GM12878 (cell line): ENCODE data around the gene PDRG1. TPM values are rescaled to one million over a fixed set of nuclear protein-coding genes. Genes with fewer than 3 reads are reported as not detected.

ENCODE experiments used
- ATAC-seq: fragments of 200-7000 bp; cut with Tn5 transposase; 3 replicates; pipeline ENCODE4 v1.9.1; 2020; ENCODE audit warnings: mild to moderate bottlenecking, moderate library complexity
- BruUV-seq: library from RNA; stranded (reverse); fragments of 400-500 nt; replicated peaks from 2 replicates; lab custom pipeline; 2021; lab: Mats Ljungman, UMichigan
- CTCF ChIA-PET: fragments of 300-600 bp; sonication (Branson Sonifier 250); formaldehyde crosslinking; extraction: SDS; loops from one replicate; lab custom pipeline; 2021; ENCODE audit warnings: inconsistent platforms; lab: Yijun Ruan, JAX
- POLR2A ChIA-PET: fragments of 350-600 bp; formaldehyde crosslinking; extraction: SDS; loops from one replicate; lab custom pipeline; 2021; ENCODE audit warnings: inconsistent platforms; lab: Charles Lee
- RAD21 ChIA-PET: fragments of 300-600 bp; sonication (Branson Sonifier 250); formaldehyde crosslinking; loops from one replicate; lab custom pipeline; 2023; ENCODE audit warnings: antibody characterized with exemption; ENCODE audit not compliant: unreplicated experiment; lab: Charles Lee
- SMC1A ChIA-PET: fragments of 300-600 bp; sonication (Branson Sonifier 250); formaldehyde crosslinking; loops from one replicate; lab custom pipeline; 2023; ENCODE audit not compliant: unreplicated experiment, uncharacterized antibody; lab: Charles Lee
- DNase-seq: peaks from one replicate; pipeline ENCODE4 v3.0.0-alpha.2; 2011; ENCODE audit warnings: low read depth, low spot score
- FAIRE-seq: peaks from 3 replicates; lab custom pipeline; 2011; peaks lifted over from hg19 to GRCh38; lab: Jason Lieb, UNC
- H2AFZ ChIP-seq: 2 replicates; pipeline ENCODE4 v1.6.0; 2011; ENCODE audit warnings: low read depth, low read length, control low read depth; ENCODE audit not compliant: control insufficient read depth
- H3K27ac ChIP-seq: 2 replicates; pipeline ENCODE4 v1.5.1; 2011; ENCODE audit warnings: control low read depth; ENCODE audit not compliant: control insufficient read depth, insufficient read depth
- H3K27me3 ChIP-seq, 2 experiments: replicated peaks in 1 of 2; 2 replicates each; pipeline versions ENCODE4 v1.6.0 to v1.6.1; 2011; ENCODE audit warnings: low read length in 1 of 2; ENCODE audit not compliant: control insufficient read depth in 2 of 2, insufficient read depth in 2 of 2
- H3K36me3 ChIP-seq, 2 experiments: 2 replicates each; pipeline ENCODE4 v1.5.1; 2011; ENCODE audit warnings: low read length in 1 of 2; ENCODE audit not compliant: control insufficient read depth in 2 of 2, insufficient read depth in 2 of 2
- H3K4me1 ChIP-seq: 2 replicates; pipeline ENCODE4 v1.6.1; 2011; ENCODE audit warnings: mild to moderate bottlenecking, low read length, moderate library complexity, mixed read lengths; ENCODE audit not compliant: control insufficient read depth, insufficient read depth
- H3K4me2 ChIP-seq: 2 replicates; pipeline ENCODE4 v1.6.0; 2011; ENCODE audit warnings: control low read depth; ENCODE audit not compliant: control insufficient read depth, insufficient read depth
- H3K4me3 ChIP-seq: fragments of 200-600 bp; sonication (generic); 2 replicates; pipeline ENCODE4 v1.5.1; 2016
- H3K79me2 ChIP-seq: 2 replicates; pipeline ENCODE4 v1.6.0; 2011; ENCODE audit warnings: low read length; ENCODE audit not compliant: control insufficient read depth, insufficient read depth
- H3K9ac ChIP-seq: 2 replicates; pipeline ENCODE4 v1.8.0; 2011; ENCODE audit warnings: low read length, control low read depth, mixed read lengths; ENCODE audit not compliant: control insufficient read depth, insufficient read depth
- H3K9me3 ChIP-seq: replicated peaks from 3 replicates; pipeline ENCODE4 v1.5.1; 2011; ENCODE audit warnings: mild to moderate bottlenecking, low read length; ENCODE audit not compliant: control insufficient read depth, insufficient read depth
- H4K20me1 ChIP-seq: 2 replicates; pipeline ENCODE4 v1.6.0; 2011; ENCODE audit not compliant: control insufficient read depth, insufficient read depth
- ATF7 ChIP-seq: fragments of 450-650 bp; IDR thresholded peaks from 2 replicates; pipeline ENCODE4 v1.6.1; 2016; ENCODE audit warnings: low read depth, mild to moderate bottlenecking
- BCL11A ChIP-seq: IDR thresholded peaks from 2 replicates; pipeline ENCODE4 v1.6.1; 2011; ENCODE audit warnings: low read depth, low read length
- NFYA ChIP-seq: IDR thresholded peaks from 2 replicates; pipeline ENCODE4 v1.6.1; 2011; ENCODE audit warnings: low read depth, mild to moderate bottlenecking, low read length, improper control_type of control experiment, borderline replicate concordance
- RCOR1 ChIP-seq: conservative IDR thresholded peaks from 2 replicates; pipeline ENCODE4 v1.6.1; 2012; ENCODE audit warnings: low read depth, low read length, improper control_type of control experiment
- SREBF2 ChIP-seq: IDR thresholded peaks from 2 replicates; pipeline ENCODE4 v1.6.1; 2012; ENCODE audit warnings: mild to moderate bottlenecking, low read length
- SUZ12 ChIP-seq: fragments of 200-600 bp; sonication (generic); IDR thresholded peaks from one replicate; pipeline ENCODE4 v1.6.1; 2018; ENCODE audit warnings: antibody characterized with exemption, mild to moderate bottlenecking; ENCODE audit not compliant: unreplicated experiment
- TCF3 ChIP-seq: IDR thresholded peaks from 2 replicates; pipeline ENCODE4 v1.6.1; 2012; ENCODE audit warnings: low read depth, mild to moderate bottlenecking, low read length, borderline replicate concordance; ENCODE audit not compliant: insufficient read depth
- WRNIP1 ChIP-seq: IDR thresholded peaks from 2 replicates; pipeline ENCODE4 v1.6.1; 2011; ENCODE audit warnings: low read depth, low read length, improper control_type of control experiment, borderline replicate concordance
- ZNF24 ChIP-seq: fragments of 450-650 bp; IDR thresholded peaks from 2 replicates; pipeline ENCODE4 v1.6.1; 2017; ENCODE audit warnings: antibody characterized with exemption, mild to moderate bottlenecking
- ZNF274 ChIP-seq: IDR thresholded peaks from one replicate; pipeline ENCODE4 v1.8.0; 2011; ENCODE audit not compliant: insufficient read length, insufficient read depth
- ZNF687 ChIP-seq: fragments of 450-650 bp; IDR thresholded peaks from 2 replicates; pipeline ENCODE4 v1.6.1; 2017; ENCODE audit warnings: mild to moderate bottlenecking, moderate library complexity
- WGBS: methylation state at CpG from one replicate; pipeline ENCODE4 v1.1.6; 2016; ENCODE audit warnings: low lambda C conversion rate; ENCODE audit not compliant: insufficient replicate concordance, insufficient coverage; ENCODE audit errors: missing lambda C conversion rate; 5-methylcytosine and 5-hydroxymethylcytosine counted together
- in situ Hi-C: fragments of 300-500 bp; cut with MboI; formaldehyde crosslinking; loops from 9 replicates; pipeline ENCODE4 v1.14.3; 2018; ENCODE audit warnings: mixed read lengths
- intact Hi-C: fragments of 100-400 bp; cut with micrococcal nuclease; formaldehyde crosslinking; loops from one replicate; pipeline ENCODE4 v1.14.2; 2022; ENCODE audit not compliant: unreplicated experiment
- polyA plus RNA-seq, 11 experiments: library from polyadenylated mRNA; depleted of rRNA in 4 of 11; unstranded in 6 of 11; stranded (reverse) in 5 of 11; fragments of >200 nt; fragmentation: Nextera tagmentation in 4 of 11; fragmentation: Illumina TruSeq in 1 of 11; extraction: Ambion mirVana in 4 of 11; extraction: Trizol in 1 of 11; gene quantifications; 1 replicate in 1 of 11; 2 replicates in 10 of 11; pipeline versions ENCODE4 v1.2.1 to v1.2.3, GENCODE V29; 2011 to 2016; ENCODE audit warnings: inconsistent platforms in 2 of 11, missing spikeins in 2 of 11, low read depth in 1 of 11
- total RNA-seq, 4 experiments: library from RNA; depleted of rRNA in 3 of 4; stranded (reverse); fragments of >200 nt in 3 of 4; fragmentation: Illumina TruSeq in 1 of 4; extraction: Trizol in 1 of 4; gene quantifications; 2 replicates each; pipeline versions ENCODE4 v1.2.1 to v1.2.3, GENCODE V29; 2013 to 2021
- TF ChIP-seq, protein P1 (sequence below): fragments of 450-650 bp; IDR thresholded peaks from 2 replicates; pipeline ENCODE4 v1.6.1; 2017; ENCODE audit warnings: mild to moderate bottlenecking

The PDRG1 gene
- total and polyA plus RNA-seq, 10 of the 15 experiments (the other 5 are each of a cell fraction or from before 2014, with no cell fraction given) = 11.1 to 55.8 (median 23.3) TPM

GRCh38 chr20:31989030-31989645, 37.3 kb upstream of the PDRG1 start:
- RAD21 ChIA-PET = no interaction called here
- H2AFZ ChIP-seq = no peak overlapping the region
- no TSS peak for BruUV-seq
- no peaks in the 10 kb centered on the region for H3K36me3 ChIP-seq
- POLR2A ChIA-PET = no interaction called here
- no peak for TF ChIP-seq ZNF24
- TF ChIP-seq TCF3 = no peak
- TF ChIP-seq BCL11A = no peak
- TF ChIP-seq ZNF687 = no peak
- no peak for TF ChIP-seq ZNF274
- TF ChIP-seq SUZ12 = no peak
- TF ChIP-seq NFYA = no peak
- TF ChIP-seq, protein P1, sequence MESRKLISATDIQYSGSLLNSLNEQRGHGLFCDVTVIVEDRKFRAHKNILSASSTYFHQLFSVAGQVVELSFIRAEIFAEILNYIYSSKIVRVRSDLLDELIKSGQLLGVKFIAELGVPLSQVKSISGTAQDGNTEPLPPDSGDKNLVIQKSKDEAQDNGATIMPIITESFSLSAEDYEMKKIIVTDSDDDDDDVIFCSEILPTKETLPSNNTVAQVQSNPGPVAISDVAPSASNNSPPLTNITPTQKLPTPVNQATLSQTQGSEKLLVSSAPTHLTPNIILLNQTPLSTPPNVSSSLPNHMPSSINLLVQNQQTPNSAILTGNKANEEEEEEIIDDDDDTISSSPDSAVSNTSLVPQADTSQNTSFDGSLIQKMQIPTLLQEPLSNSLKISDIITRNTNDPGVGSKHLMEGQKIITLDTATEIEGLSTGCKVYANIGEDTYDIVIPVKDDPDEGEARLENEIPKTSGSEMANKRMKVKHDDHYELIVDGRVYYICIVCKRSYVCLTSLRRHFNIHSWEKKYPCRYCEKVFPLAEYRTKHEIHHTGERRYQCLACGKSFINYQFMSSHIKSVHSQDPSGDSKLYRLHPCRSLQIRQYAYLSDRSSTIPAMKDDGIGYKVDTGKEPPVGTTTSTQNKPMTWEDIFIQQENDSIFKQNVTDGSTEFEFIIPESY = no peak
- no peak for TF ChIP-seq RCOR1
- no peak for TF ChIP-seq SREBF2
- no peak for TF ChIP-seq WRNIP1
- no peak for TF ChIP-seq ATF7
- no peaks in the 10 kb centered on the region for H3K9me3 ChIP-seq
- intact Hi-C loops = no loop called here
- no peaks in the 10 kb centered on the region for H3K79me2 ChIP-seq
- no peak overlapping the region for H3K4me2 ChIP-seq
- peaks cover 0 to 5% of the 10 kb centered on the region in 2 experiments; a peak in 2 of 4 replicates for H3K27me3 ChIP-seq
- no peak for FAIRE-seq
- H3K9ac ChIP-seq = no peak overlapping the region
- no peaks in the 10 kb centered on the region for H3K4me1 ChIP-seq
- no peak for DNase-seq
- 38% methylated on average over 8 of the region's 8 CpGs for WGBS
- ATAC-seq = no peak
- CTCF ChIA-PET = interaction anchor here (0.6 kb wide), 1 partner anchor 566 kb away, joined by 3 read pairs; no protein-coding TSS in a partner anchor
- no peak overlapping the region for H3K27ac ChIP-seq
- in situ Hi-C loops = no loop called here
- SMC1A ChIA-PET = no interaction called here
- no peaks in the 10 kb centered on the region for H4K20me1 ChIP-seq
- H3K4me3 ChIP-seq = no peak overlapping the region
